ENCODE measurements around the gene CYSLTR2.
"Not testable (repeated sequence)": the region's sequence is repeated elsewhere in the genome, so short reads cannot be mapped to it uniquely, and the experiment has no call there.

CYSLTR2 gene

DNA sequence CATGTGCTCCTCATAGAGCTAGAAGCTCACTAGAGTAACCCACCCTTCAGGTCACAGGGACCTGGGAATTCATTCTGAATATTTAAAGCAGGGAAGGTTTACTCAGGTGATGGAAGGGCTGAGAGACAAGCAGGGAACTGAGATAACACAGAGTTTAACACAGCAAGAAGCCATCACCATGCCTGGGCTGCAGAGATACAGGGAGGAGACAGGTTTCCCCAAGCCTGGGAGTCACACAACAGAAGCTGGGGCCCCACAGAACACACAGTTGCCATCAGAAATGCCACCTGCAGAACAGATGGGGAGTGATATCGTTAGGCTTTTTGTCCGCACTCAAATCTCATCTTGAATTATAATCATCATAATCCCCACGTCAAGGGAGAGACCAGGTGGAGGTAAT is 7.9 kb upstream of the CYSLTR2 start:
- no peak for DNase-seq

DNA sequence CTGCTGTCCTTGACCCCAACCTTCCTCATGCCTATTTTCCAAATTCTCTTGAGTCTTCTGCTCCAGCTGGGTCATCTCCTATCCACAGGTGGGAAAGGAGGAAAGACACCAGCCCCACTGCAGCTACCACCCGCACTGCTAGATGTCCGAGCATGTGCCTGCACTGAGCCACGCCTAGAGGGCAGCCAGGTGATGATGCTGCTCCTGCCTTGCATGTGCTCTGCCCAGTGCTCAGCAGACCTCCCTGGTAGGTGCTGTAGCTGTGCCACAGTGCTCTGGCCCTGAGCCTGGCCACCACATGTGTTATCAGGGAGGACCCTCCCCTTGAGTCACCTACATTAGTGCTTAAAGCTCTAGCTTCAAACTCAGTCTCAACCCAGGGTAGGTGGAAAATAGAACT is 6.9 kb upstream of the CYSLTR2 start:
- no peak for DNase-seq

DNA sequence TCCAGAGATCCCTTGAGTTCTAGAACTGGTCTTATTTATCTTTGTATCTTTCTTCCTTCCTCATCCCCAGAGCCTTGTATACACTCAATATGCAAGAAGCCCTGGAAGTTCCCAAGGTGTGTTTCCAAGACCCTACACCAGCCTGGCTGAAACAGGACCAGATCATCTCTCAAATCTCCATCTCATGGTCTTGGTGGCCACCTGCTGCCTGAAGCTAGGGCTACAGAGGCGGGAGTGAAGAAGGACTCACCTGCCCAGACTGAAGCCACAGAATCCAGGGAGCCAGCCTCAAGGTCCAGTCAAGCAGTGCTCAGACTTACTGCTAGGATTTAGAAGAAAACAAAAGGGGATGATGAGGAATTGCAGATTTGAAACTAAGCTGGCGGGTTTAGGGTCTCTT is 6.1 kb upstream of the CYSLTR2 start:
- no peak for DNase-seq

DNA sequence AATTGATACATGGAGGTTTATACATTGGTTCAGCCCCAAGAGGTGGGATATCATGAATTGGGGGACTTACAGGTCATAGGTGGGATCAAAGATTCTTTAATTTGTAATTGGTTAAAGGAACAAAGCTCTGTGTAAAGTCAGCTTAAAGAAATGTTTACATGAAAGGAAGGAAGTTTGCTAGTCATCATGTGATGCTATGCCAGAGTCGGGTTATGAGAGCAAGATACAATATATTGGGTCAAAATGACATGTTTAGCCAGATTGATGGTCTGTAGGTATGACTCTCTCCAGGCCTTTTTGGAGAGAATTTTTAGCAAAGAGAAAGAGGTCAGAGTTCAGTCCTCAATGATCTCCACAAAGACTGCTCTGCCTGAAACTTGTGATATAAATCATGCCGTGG is 5.3 kb upstream of the CYSLTR2 start:
- no peak for DNase-seq

DNA sequence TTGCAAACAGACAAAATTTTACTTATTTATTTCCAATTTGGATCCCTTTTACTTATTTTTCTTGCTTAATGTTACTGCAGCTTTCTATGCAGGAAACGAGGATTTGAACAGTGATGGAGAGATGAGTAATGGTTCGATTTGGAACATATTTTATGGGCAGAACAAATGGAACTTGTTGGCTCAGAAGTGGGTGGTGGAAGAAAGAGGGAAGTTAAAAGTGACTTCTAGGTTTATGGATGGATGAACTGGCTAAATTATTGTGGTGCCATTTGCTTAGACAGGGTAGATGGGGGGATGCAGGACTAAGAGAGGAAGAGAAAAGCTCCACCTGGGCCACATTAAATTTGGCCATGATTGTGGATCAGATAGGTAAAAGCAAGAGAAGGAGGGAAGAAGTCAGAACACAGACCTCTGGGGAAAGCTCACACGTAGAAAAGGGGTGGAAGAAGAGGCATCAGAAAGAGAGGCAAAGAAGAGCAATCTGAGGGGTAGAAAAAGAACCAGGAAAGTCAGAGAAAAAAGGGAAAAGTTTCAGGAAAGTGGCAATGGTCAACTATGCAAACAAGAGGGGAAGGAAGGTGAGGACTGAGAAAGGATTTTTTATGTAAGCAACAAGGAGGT is 768 bp upstream of the CYSLTR2 start:
- DNase-seq: no peak

DNA sequence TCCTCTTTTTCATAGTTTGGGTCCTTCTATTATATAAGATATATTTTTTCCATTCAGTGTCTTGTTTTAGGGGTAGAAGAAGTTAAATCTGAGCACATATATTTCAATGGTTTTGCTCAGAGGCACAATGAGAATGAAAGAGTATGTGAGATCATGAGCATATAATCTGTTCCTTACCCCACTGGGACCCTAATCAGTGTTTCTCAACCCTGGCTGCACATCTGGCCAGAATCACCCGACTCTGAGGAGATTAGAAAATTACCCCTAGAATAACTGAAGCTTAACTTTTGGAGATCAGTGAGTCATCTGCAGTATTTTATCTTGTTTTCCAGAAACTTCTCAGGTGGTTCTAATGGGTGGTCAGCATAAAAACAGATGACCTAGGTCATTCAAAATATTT is 782 bp downstream of the CYSLTR2 start:
- no peak for DNase-seq

DNA sequence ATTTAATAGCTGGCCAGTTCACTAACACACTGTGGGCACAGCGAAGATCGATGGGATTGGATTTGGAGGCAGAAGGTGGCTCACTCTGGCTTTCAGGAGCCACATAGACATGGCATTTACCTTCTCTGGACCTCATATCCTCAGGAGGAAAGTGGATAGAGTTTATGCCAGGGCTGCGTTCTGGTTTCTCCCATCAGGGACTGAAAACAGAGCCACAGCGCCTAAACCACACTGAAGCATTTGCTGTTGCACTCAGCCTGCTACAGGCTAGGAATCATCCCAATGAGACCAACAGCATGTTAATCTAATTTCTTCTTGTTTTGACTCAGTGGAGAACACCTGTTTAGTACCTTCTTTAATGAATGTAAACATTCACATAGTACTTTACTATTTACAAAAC is 1.6 kb downstream of the CYSLTR2 start:
- DNase-seq: no peak

DNA sequence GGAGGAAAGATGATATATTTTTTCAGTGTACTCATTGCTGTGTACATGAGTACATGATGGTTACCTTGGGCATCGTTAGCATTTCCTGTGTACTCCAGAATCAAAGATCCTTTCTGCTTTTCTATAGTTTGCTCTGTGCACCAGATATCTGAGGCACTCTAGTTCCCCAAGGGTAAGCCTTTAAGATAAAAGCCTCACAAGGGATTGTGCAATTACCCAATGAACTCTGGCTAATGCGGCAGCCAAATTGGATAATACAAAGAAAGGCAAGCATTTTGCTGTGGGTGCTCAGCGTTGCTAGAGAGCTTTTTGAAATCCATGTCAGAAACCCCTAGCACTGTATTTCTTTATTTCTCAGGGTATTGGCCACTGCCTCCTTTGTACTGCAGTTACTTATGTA is 2.9 kb downstream of the CYSLTR2 start:
- no peak for DNase-seq

DNA sequence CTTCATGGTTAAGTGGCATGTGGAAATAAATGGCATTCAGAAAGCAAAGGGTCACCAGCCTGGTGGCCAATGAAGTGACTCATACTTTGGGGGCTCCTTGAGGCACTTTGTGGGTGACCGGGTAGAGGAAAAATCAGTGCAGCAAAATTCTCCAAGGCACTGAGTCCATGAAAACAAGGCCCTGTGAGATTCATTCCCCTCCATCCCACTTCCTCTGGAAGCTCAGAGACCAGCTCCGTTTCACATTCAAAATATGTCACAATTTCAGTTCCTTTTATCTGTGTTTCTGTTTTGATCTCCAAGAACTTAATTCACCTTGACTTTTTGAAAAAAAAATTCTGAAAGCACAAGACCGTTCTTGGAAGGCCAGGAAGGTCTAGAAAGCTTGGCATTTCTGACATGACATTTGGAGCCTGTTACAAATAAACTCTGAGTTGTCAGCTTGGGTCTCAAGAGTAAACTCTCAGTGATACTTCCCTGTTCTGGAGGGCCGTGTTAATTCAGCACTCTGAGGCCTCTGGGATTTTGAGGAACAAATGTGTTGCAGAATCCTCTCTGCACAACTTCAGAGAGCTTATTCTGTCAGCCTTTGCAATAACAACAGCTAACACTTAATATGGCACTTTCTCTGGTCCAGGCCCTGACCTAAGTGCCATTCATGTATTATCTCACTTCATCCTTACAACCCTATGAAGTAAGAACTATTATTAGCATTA is 6.8 kb downstream of the CYSLTR2 start:
- DNase-seq: peak; percentile 30

DNA sequence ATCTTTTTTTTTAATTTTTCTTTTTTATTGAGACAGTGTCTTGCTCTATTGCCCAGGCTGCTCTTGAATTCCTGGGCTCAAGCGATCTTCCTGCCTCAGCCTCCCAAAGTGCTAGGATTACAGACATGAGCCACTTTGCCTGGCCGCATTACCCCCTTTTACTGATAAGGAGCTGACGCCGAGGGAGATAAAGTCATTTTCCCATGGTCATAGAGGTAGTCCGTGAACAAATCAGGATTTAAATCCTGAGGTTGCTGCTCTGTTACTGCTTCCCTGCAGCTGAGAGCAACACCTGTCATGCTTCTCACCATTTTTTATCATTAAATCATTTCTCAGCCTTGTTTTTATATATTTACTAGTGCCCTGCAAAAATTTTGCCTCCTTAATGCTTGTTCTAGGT is 7.4 kb downstream of the CYSLTR2 start:
- DNase-seq: no peak

DNA sequence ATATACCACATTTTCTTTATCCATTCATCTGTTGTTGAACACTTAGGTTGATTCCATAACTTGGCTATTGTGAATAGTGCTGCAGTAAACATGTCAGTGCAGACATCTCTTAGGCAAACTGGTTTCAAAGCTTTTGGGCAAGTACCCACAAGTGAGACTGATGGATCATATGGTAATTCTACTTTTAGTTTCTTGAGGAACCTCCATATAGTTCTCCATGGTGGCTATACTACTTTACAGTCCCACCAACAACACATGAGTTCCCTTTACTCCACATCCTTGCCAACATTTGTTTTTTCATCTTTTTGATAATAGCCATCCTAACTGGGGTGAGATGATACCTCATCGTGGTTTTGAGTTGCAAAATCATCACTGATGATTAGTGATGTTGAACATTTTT is 8.5 kb downstream of the CYSLTR2 start:
- DNase-seq: no peak

DNA sequence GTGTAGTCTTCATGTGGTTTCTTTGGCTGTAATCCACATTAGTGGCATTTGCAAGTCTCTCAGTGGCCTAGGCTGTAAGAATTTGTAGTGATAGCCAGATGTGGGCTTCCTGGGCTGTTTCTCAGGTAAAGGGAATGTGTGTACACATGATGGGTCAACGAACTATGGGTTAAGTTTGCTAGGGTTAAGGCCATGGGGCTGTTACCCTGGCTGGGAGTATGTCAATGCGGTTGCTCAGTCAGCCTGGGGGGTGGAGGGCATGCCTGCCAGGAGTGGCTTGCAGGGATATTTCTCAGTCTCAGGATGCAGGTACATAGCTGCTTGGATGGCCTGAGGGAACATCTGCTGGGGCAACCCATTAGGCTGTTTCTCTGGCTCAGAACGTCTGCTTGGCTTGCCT is 13.4 kb downstream of the CYSLTR2 start:
- DNase-seq: no peak

DNA sequence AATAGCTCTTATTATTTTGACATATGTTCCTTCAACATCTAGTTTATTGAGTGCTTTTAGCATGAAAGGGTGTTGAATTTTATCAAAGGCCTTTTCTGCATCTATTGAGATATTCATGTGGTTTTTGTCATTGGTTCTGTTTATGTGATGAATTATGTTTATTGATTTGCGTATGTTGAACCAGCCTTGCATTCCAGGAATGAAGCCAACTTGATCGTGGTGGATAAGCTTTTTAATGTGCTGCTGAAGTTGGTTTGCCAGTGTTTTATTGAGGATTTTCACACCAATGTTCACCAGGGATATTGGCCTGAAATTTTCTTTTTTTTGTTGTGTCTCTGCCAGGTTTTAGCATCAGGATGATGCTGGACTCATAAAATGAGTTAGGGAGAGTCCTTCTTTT is 17.7 kb downstream of the CYSLTR2 start:
- DNase-seq: not testable (repeated sequence)

DNA sequence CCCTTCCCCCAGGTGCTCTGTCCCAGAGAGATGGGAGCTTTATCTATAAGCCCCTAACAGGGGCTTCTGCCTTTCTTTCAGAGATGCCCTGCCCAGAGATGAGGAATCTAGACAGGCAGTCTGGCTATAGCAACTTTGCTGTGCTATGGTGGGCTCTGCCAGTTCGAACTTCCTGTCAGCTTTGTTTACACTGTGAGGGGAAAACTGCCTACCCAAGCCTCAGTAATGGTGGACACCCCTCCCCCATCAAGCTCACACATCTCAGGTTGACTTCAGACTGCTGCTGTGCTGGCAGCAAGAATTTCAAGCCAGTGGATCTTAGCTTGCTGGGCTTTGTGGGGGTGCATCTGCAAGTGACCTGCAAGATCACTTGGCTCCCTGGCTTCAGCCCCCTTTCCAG is 21.5 kb downstream of the CYSLTR2 start:
- no peak for DNase-seq

DNA sequence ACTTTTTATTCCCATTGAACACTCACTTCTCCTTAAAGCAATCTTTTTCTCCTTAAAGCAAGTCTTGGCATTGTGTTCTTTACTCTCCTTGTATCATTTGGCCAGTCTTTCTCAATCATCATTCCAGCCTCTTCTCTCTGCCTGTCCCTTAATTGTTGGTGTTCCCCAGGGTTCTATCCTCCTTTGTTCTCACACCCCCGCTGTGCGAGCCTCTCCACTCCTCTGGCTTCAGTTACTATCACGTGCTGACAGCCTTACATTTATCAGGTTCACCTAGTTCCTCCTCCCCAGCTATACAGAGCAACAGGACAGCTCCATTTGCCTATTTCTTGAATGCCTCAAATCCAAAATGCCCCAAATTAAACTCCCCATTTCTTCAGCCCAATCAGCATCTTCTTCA is 24.6 kb downstream of the CYSLTR2 start:
- no peak for DNase-seq

DNA sequence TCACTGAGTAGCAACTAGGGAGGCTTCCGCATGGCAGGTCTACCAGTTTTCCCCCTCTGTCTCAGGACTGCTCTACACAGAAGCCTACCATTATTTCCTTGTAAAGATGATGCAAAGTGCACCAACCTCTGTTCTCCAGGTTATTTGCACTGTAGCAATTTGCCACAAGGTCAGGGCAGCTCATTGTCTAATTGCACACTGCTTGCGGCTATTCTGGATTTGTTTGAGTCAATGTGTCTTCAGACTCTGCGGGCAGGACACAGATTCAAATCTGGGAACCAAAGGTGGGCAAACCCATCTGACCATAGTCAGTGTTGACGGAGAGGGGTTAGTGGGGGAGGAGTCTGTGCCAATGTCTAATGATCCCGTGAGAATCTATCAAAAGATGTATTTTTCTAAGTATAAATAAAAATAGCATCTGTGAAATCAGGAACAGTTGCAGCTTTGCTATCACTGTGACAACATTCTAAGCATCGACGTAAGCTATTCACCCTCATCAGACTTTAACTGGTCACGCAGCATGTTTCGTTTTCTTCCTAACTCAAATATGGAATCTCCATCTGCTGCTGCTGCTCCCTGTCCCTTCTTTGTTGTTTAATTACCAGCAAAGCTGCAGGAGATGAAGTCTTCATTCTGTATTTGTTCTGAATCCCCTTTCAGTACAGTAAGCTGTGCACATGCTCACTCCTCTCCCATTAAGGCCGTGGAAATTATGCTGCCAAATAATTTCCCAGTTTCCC is 26.4 kb downstream of the CYSLTR2 start:
- DNase-seq: no peak

DNA sequence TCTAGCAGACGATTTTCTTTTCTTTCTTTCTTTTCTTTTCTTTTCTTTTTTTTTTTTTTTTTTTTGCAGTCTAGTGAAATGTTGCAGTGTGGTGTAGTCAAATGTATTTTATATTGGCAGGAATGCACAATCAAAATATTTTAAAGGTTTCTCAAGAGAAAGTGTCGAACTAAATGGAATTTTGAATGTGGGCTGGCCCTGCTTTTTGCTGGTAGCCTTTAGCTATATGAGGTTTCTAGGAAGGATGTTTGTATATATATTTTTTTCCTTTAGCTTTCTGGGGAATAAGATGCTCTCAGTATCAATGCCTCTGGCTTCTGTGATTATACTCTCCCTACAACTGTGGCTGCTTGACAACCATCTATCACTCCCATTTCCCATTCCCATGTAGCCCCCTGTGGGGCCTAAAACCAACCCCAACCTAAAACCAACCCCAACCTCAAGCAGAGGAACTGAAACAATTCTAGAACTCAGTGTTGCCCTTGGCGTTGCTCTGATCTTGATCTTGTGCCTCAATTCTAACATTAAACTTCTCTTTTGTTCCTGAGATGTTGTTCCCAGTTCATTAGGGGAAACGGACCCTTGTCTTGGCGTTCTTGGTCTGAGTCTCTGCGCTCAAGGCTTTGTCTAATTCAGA is 27.1 kb downstream of the CYSLTR2 start:
- DNase-seq: no peak

DNA sequence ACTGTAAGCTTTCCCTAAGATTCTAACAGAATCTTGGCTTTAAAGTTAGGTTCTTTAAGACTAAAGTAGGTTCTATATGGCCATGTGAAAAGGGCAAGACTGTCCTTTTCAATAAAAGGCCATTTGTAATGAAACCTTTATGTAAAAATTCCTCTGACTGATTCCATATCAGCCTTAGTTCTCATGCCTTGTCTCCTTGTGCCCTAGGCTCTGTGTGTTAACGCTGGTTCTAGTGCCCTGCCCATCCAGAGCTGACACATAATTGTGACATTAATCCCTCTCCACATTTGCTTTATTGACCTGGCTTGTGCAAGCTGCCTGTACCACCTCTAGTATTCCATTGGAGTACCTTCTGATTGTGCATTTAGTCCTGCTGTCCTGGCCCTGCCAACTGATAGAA is 28.2 kb downstream of the CYSLTR2 start:
- DNase-seq: no peak

DNA sequence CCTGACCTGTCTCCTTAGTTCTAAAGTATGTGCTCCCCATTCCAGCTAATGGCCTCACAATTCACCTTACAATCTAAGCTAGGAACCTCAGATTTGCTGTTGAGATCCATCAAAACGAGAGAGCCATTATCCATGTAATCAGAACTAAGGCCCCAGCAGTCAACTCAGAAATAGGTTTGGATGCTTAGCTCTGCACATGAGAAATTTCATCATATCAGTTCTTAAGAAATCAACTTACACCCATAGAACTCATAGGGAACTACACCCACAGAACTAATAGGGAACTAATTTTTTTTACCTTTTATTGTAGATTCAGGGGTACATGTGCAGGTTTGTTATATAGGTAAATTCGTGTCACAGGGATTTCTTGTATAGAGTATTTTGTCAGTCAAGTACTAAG is 28.7 kb downstream of the CYSLTR2 start:
- no peak for DNase-seq

DNA sequence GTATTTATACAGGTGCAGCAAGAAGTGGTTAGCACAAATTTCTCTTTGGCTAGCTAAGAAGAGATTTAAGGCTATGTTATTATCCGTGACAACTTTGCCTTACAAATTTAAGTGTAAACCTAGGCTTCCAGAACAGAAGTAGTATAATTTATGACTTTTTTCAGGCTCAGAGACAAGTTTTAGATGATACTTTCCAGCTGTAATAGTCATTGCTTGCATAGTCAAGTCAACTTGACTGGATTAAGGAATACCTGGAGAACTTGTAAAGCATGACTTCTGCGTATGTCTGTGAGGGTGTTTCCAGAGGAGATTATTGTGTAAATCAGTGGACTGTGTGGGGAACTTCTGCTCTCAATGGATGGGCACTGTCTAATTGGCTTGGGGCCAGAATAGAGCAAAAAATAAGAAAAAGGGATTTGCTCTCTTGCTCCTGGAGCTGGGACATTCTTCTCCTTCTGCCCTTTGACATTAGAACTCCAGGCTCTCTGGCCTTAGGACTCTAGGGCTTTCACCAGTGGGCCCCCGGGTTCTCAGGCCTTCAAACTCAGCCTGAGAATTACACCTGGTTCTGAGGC is 33.0 kb downstream of the CYSLTR2 start:
- DNase-seq: no peak

DNA sequence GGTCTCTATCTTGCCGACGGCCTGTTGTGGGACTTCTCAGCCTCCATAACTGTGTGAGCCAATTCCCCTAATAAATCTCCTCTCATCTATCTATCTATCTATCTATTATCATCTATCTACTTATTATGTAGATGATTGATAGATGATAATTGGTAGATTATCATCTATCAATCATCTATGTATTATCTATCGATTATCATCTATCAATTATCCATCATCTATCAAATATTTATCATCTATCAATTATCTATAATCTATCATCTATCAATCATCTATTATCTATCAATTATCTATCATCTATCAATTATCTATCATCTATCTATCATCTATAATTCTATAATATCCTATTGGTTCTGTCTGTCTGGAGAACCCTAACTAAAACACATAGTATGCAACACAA is 33.5 kb downstream of the CYSLTR2 start:
- no peak for DNase-seq

DNA sequence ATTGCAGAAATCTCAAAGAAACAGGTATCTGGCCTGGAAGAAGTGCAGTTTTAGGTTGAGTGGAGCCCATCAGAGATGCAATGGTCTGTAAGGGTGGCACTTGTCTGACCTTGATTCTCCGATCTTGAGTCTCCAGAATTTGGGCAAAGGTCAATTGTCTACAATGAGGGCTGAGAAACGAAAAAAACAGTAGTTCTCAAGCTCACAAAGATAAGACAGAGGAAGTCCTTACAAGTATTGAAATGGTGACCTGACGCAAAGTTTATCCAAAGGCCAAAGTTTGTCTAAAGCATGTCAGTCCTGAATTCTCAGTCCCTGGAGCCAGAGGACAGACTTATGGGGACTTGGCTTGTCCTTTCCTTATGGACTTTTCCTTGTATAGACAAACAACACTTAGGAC is 40.3 kb downstream of the CYSLTR2 start:
- no peak for DNase-seq

DNA sequence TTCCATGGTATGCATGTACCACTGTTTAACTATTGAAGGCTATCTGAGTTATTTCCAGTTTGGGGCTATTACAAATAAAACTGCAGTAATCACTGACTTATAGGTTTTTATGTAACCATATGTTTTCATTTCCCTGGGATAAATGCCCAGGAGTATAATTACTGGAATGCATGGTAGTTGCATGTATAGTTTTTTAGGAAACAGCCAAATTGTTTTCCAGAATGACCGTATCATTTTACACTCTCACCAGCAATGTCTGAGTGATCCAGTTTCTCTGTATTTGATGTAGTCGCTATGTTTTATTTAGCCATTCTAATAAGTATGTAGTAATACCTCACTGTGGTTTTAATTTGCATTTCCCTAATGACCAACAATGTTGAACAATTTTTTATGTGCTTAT is 42.0 kb downstream of the CYSLTR2 start:
- no peak for DNase-seq

DNA sequence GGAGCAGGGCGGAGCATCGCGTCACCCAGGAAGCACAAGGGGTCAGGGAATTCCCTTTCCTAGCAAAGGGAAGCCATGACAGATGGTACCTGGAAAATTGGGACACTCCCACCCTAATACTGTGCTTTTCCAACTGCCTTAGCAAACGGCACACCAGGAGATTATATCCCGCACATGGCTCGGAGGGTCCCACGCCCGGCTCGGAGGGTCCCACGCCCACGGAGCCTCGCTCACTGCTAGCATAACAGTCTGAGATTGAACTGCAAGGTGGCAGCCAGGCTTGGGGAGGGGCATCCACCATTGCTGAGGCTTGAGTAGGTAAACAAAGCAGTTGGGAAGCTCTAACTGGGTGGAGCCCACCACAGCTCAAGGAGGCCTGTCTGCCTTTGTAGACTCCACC is 42.9 kb downstream of the CYSLTR2 start:
- not testable (repeated sequence) for DNase-seq
